ENCODE measurements around the gene SFXN3. TPM values are rescaled to one million over a fixed set of nuclear protein-coding genes. Genes with fewer than 3 reads are reported as not detected.
A peak's percentile ranks its signal among the peaks of the same experiment; 100 is the strongest.

SFXN3 gene
- total RNA-seq, 4 donors from 2014 or later: 3.9 to 30.7 (median 9.4) TPM

- Histone ChIP-seq H3K9me3 (no peaks in the 10 kb centered on the region), H3K4me1 (peaks cover 22 to 44% (median 22%) of the 10 kb centered on the region in 3 donors), H3K27me3 (no peaks in the 10 kb centered on the region), H3K27ac (no peak overlapping the region), H3K36me3 (peaks cover 6 to 73% (median 18%) of the 10 kb centered on the region in 3 donors), H3K4me3 (no peak overlapping the region)
- no peak for TF ChIP-seq POLR2A (IDR thresholded peaks at IDR 0.05)
- intact Hi-C loops (cut with DNase I): no loop called here
- DNase-seq: no peak
- WGBS, 2 donors: 53 to 80% methylated on average over 5 of the region's 5 CpGs
Measured at GRCh38 chr10:100985336-100985735, 45.7 kb upstream of the SFXN3 start.

GRCh38 chr10:100986623-100986951, 44.4 kb upstream of the SFXN3 start:
- peak overlapping the region; percentile 78 to 90 (median 86) for H3K4me3 ChIP-seq
- no peak for DNase-seq
- intact Hi-C loops (cut with DNase I): no loop called here
- peak overlapping the region in 3 of 4 donors; percentile 78 to 89 (median 87) for H3K27ac ChIP-seq
- peaks cover 18 to 73% (median 19%) of the 10 kb centered on the region in 3 donors for H3K36me3 ChIP-seq
- no peaks in the 10 kb centered on the region for H3K27me3 ChIP-seq
- no peaks in the 10 kb centered on the region for H3K9me3 ChIP-seq
- 17% methylated on average over 1 to 15 of the region's 17 CpGs for WGBS, 2 donors
- TF ChIP-seq POLR2A (IDR thresholded peaks at IDR 0.05): no peak
- no peak for TF ChIP-seq CTCF (IDR thresholded peaks at IDR 0.05)
- peaks cover 22 to 47% (median 22%) of the 10 kb centered on the region in 3 donors for H3K4me1 ChIP-seq

- H3K27me3 ChIP-seq: no peaks in the 10 kb centered on the region
- peak within 1 kb of the TSS; percentile 78 to 90 (median 86) for H3K4me3 ChIP-seq
- 0 to 1% methylated on average over 2 to 34 of the region's 75 CpGs for WGBS, 2 donors
- TF ChIP-seq CTCF (IDR thresholded peaks at IDR 0.05): peak in 1 of 6 experiments; percentile 29
- TF ChIP-seq POLR2A (IDR thresholded peaks at IDR 0.05): peak in 1 of 4 donors; percentile 45
- intact Hi-C loops (cut with DNase I): no loop called here
- H3K27ac ChIP-seq: peak within 1 kb of the TSS; percentile 76 to 89 (median 82)
- peaks cover 22 to 47% (median 22%) of the 10 kb centered on the region in 3 donors for H3K4me1 ChIP-seq
- no peak for DNase-seq
- no peaks in the 10 kb centered on the region for H3K9me3 ChIP-seq
- peaks cover 18 to 73% (median 19%) of the 10 kb centered on the region in 3 donors for H3K36me3 ChIP-seq
Measured at GRCh38 chr10:100986952-100987684, 43.9 kb upstream of the SFXN3 start, which contains the start of the genes MRPL43 and TWNK. Gene MRPL43, minus strand, starts transcription at chr10:100987497. Its CDS starts 54 bp downstream, at chr10:100987443. Gene TWNK, plus strand, starts transcription at chr10:100987543. Its CDS starts 668 bp downstream, at chr10:100988211.

GRCh38 chr10:100987685-100988049, 43.4 kb upstream of the SFXN3 start:
- intact Hi-C loops (cut with DNase I): no loop called here
- DNase-seq: no peak
- TF ChIP-seq POLR2A (IDR thresholded peaks at IDR 0.05) (no peak), CTCF (IDR thresholded peaks at IDR 0.05) (no peak)
- Histone ChIP-seq H3K9me3 (no peaks in the 10 kb centered on the region), H3K36me3 (peaks cover 18 to 73% (median 19%) of the 10 kb centered on the region in 3 donors), H3K27ac (peak overlapping the region; percentile 76 to 89 (median 82)), H3K4me3 (peak overlapping the region; percentile 78 to 90 (median 86)), H3K4me1 (peaks cover 22 to 47% (median 22%) of the 10 kb centered on the region in 3 donors), H3K27me3 (no peaks in the 10 kb centered on the region)
- 0 to 1% methylated on average over 15 of the region's 15 CpGs for WGBS, 2 donors

- Histone ChIP-seq H3K9me3 (no peaks in the 10 kb centered on the region), H3K4me3 (peak overlapping the region; percentile 78 to 90 (median 86)), H3K27ac (peak overlapping the region in 1 of 4 donors; percentile 89), H3K27me3 (no peaks in the 10 kb centered on the region), H3K4me1 (peaks cover 22 to 47% (median 22%) of the 10 kb centered on the region in 3 donors), H3K36me3 (peaks cover 18 to 73% (median 24%) of the 10 kb centered on the region in 3 donors)
- no peak for TF ChIP-seq POLR2A (IDR thresholded peaks at IDR 0.05)
- TF ChIP-seq CTCF (IDR thresholded peaks at IDR 0.05): no peak
- 58 to 66% methylated on average over 2 to 4 of the region's 10 CpGs for WGBS, 2 donors
- intact Hi-C loops (cut with DNase I): no loop called here
- DNase-seq: no peak
Measured at GRCh38 chr10:100988166-100988565, 42.9 kb upstream of the SFXN3 start.

All from esophagus squamous epithelium (tissue), 5 donors.